ENCODE measurements around the gene TDRD12.

TDRD12 gene

GRCh38 chr19:32813862-32814425 lies 94.4 kb downstream of the TDRD12 start:
- peaks cover 4% of the 10 kb centered on the region for H3K4me1 ChIP-seq (ENCODE audit: control insufficient read depth, insufficient read depth, low read length)
- no peak overlapping the region for H3K27ac ChIP-seq (ENCODE audit: extremely low read depth, low read depth, low read length)
- CTCF ChIA-PET = no interaction called here
- TF ChIP-seq KLF16 (tag by site-specific recombination; IDR thresholded peaks at IDR 0.05) = no peak
- TF ChIP-seq ZNF184 (tag by site-specific recombination; IDR thresholded peaks at IDR 0.05) = no peak
- no peak for TF ChIP-seq ZBTB7A (tag by site-specific recombination; IDR thresholded peaks at IDR 0.05; ENCODE audit: low read depth)
- no peak for TF ChIP-seq ZBTB20 (tag by site-specific recombination; IDR thresholded peaks at IDR 0.05)
- no peak for TF ChIP-seq GLIS1 (tag by site-specific recombination; IDR thresholded peaks at IDR 0.05)
- no peak for TF ChIP-seq ZNF704 (tag by site-specific recombination; IDR thresholded peaks at IDR 0.05)
- no peak for TF ChIP-seq ZNF266 (tag by site-specific recombination; IDR thresholded peaks at IDR 0.05; ENCODE audit: low read depth)
- TF ChIP-seq ZNF138 (tag by site-specific recombination; IDR thresholded peaks at IDR 0.05; ENCODE audit: borderline replicate concordance) = no peak
- no peak for TF ChIP-seq ZNF311 (tag by site-specific recombination; IDR thresholded peaks at IDR 0.05; ENCODE audit: borderline replicate concordance)
- TF ChIP-seq, protein P1, sequence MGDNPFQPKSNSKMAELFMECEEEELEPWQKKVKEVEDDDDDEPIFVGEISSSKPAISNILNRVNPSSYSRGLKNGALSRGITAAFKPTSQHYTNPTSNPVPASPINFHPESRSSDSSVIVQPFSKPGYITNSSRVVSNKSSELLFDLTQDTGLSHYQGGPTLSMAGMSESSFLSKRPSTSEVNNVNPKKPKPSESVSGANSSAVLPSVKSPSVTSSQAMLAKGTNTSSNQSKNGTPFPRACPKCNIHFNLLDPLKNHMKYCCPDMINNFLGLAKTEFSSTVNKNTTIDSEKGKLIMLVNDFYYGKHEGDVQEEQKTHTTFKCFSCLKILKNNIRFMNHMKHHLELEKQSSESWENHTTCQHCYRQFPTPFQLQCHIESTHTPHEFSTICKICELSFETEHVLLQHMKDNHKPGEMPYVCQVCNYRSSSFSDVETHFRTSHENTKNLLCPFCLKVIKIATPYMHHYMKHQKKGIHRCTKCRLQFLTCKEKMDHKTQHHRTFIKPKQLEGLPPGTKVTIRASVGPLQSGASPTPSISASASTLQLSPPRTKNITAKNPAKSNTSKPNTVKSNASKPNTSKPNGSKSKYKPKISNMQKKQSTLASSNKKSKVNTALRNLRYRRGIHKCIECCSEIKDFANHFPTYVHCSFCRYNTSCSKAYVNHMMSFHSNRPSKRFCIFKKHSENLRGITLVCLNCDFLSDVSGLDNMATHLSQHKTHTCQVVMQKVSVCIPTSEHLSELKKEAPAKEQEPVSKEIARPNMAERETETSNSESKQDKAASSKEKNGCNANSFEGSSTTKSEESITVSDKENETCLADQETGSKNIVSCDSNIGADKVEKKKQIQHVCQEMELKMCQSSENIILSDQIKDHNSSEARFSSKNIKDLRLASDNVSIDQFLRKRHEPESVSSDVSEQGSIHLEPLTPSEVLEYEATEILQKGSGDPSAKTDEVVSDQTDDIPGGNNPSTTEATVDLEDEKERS (tag by site-specific recombination; IDR thresholded peaks at IDR 0.05) = no peak
- no peak for TF ChIP-seq PATZ1 (tag by site-specific recombination; IDR thresholded peaks at IDR 0.05)
- no peak for TF ChIP-seq ZNF660 (tag by site-specific recombination; IDR thresholded peaks at IDR 0.05)
- TF ChIP-seq ZNF121 (tag by site-specific recombination; IDR thresholded peaks at IDR 0.05) = no peak
- no peak for TF ChIP-seq CTCF (tag by site-specific recombination; IDR thresholded peaks at IDR 0.05)
- TF ChIP-seq KLF9 (tag by site-specific recombination; IDR thresholded peaks at IDR 0.05; ENCODE audit: low read depth) = no peak
- no peaks in the 10 kb centered on the region; the same call in 1 of the 2 replicates for H3K9me3 ChIP-seq (ENCODE audit: control insufficient read depth, insufficient read depth, low read depth, low read length)
- POLR2A ChIA-PET = no interaction called here
- no peak overlapping the region for H3K4me3 ChIP-seq (ENCODE audit: low read depth, low read length)
- H3K36me3 ChIP-seq (ENCODE audit: control insufficient read depth in 2 of 2, insufficient read depth in 1 of 2, low read length in 2 of 2) = no peaks in the 10 kb centered on the region

GRCh38 chr19:32814624-32815023 lies 95.1 kb downstream of the TDRD12 start:
- CTCF ChIA-PET = no interaction called here
- Histone ChIP-seq H3K4me1 (ENCODE audit: control insufficient read depth, insufficient read depth, low read length) (peaks cover 1% of the 10 kb centered on the region), H3K27ac (ENCODE audit: extremely low read depth, low read depth, low read length) (no peak overlapping the region), H3K4me3 (ENCODE audit: low read depth, low read length) (no peak overlapping the region), H3K36me3 (ENCODE audit: control insufficient read depth in 2 of 2, insufficient read depth in 1 of 2, low read length in 2 of 2) (no peaks in the 10 kb centered on the region), H3K9me3 (ENCODE audit: control insufficient read depth, insufficient read depth, low read depth, low read length) (no peaks in the 10 kb centered on the region; the same call in 1 of the 2 replicates)
- TF ChIP-seq ZNF473 (tag by site-specific recombination; IDR thresholded peaks at IDR 0.05) = 0 out of 2 replicates have a peak, but pooled peaks have one; percentile 14
- TF ChIP-seq ZFP41 (tag by site-specific recombination; IDR thresholded peaks at IDR 0.05; ENCODE audit: borderline replicate concordance) = no peak
- TF ChIP-seq PRDM6 (tag by site-specific recombination; IDR thresholded peaks at IDR 0.05) = no peak
- POLR2A ChIA-PET = no interaction called here
